Omental fat pad (tissue), 4 donors: ENCODE data around the gene CENPC. TPM values are rescaled to one million over a fixed set of nuclear protein-coding genes. Genes with fewer than 3 reads are reported as not detected.

Source experiments
- ATAC-seq: fragments of 150-250 bp; one replicate; pipeline ENCODE4 v1.9.1; 2016; ENCODE audit warnings: mild to moderate bottlenecking, moderate library complexity; ENCODE audit not compliant: low FRiP score
- DNase-seq: peaks from one replicate; pipeline ENCODE4 v3.0.0-alpha.2; 2019; ENCODE audit warnings: low spot score
- CTCF ChIP-seq, 3 donors: fragments of 450-650 bp; IDR thresholded peaks; one replicate each; pipeline ENCODE4 v1.5.1; 2016 to 2017; ENCODE audit warnings: antibody characterized with exemption in 3 of 3, mild to moderate bottlenecking in 3 of 3, moderate library complexity in 2 of 3
- total RNA-seq, 4 donors: library from RNA; depleted of rRNA; stranded (reverse); fragments of >200 nt; gene quantifications; one replicate each; pipeline ENCODE4 v1.1.0, GENCODE V29; 2016

Gene CENPC
- total RNA-seq, 4 donors from 2014 or later, result 18.4 to 40.2 (median 20.5) TPM

- TF ChIP-seq CTCF (IDR thresholded peaks at IDR 0.05), result no peak
- DNase-seq (no peak), ATAC-seq (no peak)
Observed at GRCh38 chr4:67470871-67471270, 74.4 kb downstream of the CENPC start.

GRCh38 chr4:67468830-67469229, 76.5 kb downstream of the CENPC start:
- no peak for ATAC-seq
- DNase-seq, result no peak
- no peak for TF ChIP-seq CTCF (IDR thresholded peaks at IDR 0.05)

- no peak for TF ChIP-seq CTCF (IDR thresholded peaks at IDR 0.05)
- no peak for ATAC-seq
Observed at GRCh38 chr4:67466751-67467150, 78.6 kb downstream of the CENPC start.

GRCh38 chr4:67465763-67466052, 79.6 kb downstream of the CENPC start:
- DNase-seq, result no peak
- no peak for ATAC-seq
- no peak for TF ChIP-seq CTCF (IDR thresholded peaks at IDR 0.05)

More at GRCh38 chr4:67466751-67467150, 78.6 kb downstream of the CENPC start:
- no peak for DNase-seq

- ATAC-seq (no peak), DNase-seq (no peak)
- no peak for TF ChIP-seq CTCF (IDR thresholded peaks at IDR 0.05)
Observed at GRCh38 chr4:67465032-67465762, 80.1 kb downstream of the CENPC start.

- ATAC-seq, result no peak
- DNase-seq, result no peak
- no peak for TF ChIP-seq CTCF (IDR thresholded peaks at IDR 0.05)
Observed at GRCh38 chr4:67460574-67460973, 84.7 kb downstream of the CENPC start.

- no peak for DNase-seq
- no peak for TF ChIP-seq CTCF (IDR thresholded peaks at IDR 0.05)
- ATAC-seq, result no peak
Observed at GRCh38 chr4:67459164-67459563, 86.1 kb downstream of the CENPC start.
